Adrenal gland (tissue), 5 donors: Measurements from ENCODE around the gene ATG16L1.

Experiments
- POLR2A ChIP-seq, 2 donors: fragments of 450-650 bp; IDR thresholded peaks; one replicate each; pipeline ENCODE4 v1.6.1; 2017; ENCODE audit warnings: antibody characterized with exemption in 2 of 2, mild to moderate bottlenecking in 2 of 2, moderate library complexity in 1 of 2
- TF ChIP-seq, protein P1 (sequence below), 6 experiments: fragments of 450-650 bp in 4 of 6; fragments of 200-600 bp in 2 of 6; sonication (generic) in 1 of 6; IDR thresholded peaks; 1 replicate in 5 of 6; 2 replicates in 1 of 6; pipeline versions ENCODE4 v1.5.1 to v1.8.0; 2016 to 2021; ENCODE audit warnings: antibody characterized with exemption in 6 of 6, mild to moderate bottlenecking in 2 of 6, moderate library complexity in 1 of 6
- donor health status: DM: no; HTN: no; CAD: no.

DNA sequence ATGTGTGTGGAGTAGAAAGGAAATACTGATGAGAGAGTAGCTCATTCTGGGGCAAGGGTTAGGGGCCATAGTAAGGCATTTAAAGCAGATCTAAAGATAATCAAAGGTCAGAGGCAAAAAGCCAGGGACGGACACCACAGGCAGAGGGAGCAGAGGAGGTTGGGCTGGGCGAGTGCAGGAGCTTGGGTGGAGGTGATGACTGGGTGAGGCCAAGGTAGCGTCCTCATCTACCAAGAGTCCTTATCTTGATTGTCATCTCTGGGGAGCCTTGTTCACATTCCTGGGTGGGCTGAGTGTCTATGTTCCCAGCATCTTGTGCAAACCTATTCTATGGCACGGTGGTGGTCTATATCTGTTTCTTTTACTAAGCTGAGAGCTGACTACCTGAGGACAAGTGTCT lies 30.1 kb downstream of the ATG16L1 start:
- TF ChIP-seq, protein P1, sequence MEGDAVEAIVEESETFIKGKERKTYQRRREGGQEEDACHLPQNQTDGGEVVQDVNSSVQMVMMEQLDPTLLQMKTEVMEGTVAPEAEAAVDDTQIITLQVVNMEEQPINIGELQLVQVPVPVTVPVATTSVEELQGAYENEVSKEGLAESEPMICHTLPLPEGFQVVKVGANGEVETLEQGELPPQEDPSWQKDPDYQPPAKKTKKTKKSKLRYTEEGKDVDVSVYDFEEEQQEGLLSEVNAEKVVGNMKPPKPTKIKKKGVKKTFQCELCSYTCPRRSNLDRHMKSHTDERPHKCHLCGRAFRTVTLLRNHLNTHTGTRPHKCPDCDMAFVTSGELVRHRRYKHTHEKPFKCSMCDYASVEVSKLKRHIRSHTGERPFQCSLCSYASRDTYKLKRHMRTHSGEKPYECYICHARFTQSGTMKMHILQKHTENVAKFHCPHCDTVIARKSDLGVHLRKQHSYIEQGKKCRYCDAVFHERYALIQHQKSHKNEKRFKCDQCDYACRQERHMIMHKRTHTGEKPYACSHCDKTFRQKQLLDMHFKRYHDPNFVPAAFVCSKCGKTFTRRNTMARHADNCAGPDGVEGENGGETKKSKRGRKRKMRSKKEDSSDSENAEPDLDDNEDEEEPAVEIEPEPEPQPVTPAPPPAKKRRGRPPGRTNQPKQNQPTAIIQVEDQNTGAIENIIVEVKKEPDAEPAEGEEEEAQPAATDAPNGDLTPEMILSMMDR (IDR thresholded peaks at IDR 0.05): no peak
- TF ChIP-seq POLR2A (IDR thresholded peaks at IDR 0.05): no peak
